Neuronal stem cell (in vitro differentiated cells): Measurements from ENCODE around the gene GSTT4.
A peak's percentile ranks its signal among the peaks of the same experiment; 100 is the strongest.

Source experiments
- DNase-seq: peaks from one replicate; pipeline ENCODE4 v3.0.0-alpha.2; 2013; ENCODE audit warnings: low spot score
- H2AFZ ChIP-seq: one replicate; pipeline ENCODE4 v1.6.1; 2013; ENCODE audit warnings: mild to moderate bottlenecking, low read length, inconsistent platforms
- H2AK5ac ChIP-seq: 2 replicates; pipeline ENCODE4 v1.6.1; 2013; ENCODE audit warnings: low read depth, mild to moderate bottlenecking, inconsistent platforms, low read length, moderate library complexity, mixed read lengths
- H2BK120ac ChIP-seq: 2 replicates; pipeline ENCODE4 v1.6.1; 2013; ENCODE audit warnings: low read depth, mild to moderate bottlenecking, inconsistent platforms, low read length, moderate library complexity, mixed read lengths
- H2BK12ac ChIP-seq: one replicate; pipeline ENCODE4 v1.6.1; 2013; ENCODE audit warnings: low read length, inconsistent platforms
- H2BK15ac ChIP-seq: 2 replicates; pipeline ENCODE4 v1.6.1; 2013; ENCODE audit warnings: mild to moderate bottlenecking, low read length, inconsistent platforms, mixed read lengths
- H2BK5ac ChIP-seq: one replicate; pipeline ENCODE4 v1.6.1; 2013; ENCODE audit warnings: inconsistent platforms, mild to moderate bottlenecking, low read length, moderate library complexity
- H3K14ac ChIP-seq: one replicate; pipeline ENCODE4 v1.6.1; 2013; ENCODE audit warnings: low read length, inconsistent platforms
- H3K18ac ChIP-seq: 2 replicates; pipeline ENCODE4 v1.6.1; 2013; ENCODE audit warnings: low read length, inconsistent platforms
- H3K23ac ChIP-seq: 2 replicates; pipeline ENCODE4 v1.6.1; 2013; ENCODE audit warnings: low read depth, mild to moderate bottlenecking, mixed read lengths, low read length, inconsistent platforms; ENCODE audit not compliant: poor library complexity
- H3K27ac ChIP-seq: replicated peaks from 3 replicates; pipeline ENCODE4 v1.5.1; 2013; ENCODE audit warnings: low read length, inconsistent platforms
- H3K27me3 ChIP-seq, 3 experiments: 2 replicates each; pipeline ENCODE4 v1.6.1; 2013; ENCODE audit warnings: low read length in 3 of 3, mild to moderate bottlenecking in 2 of 3, inconsistent platforms in 1 of 3, low read depth in 1 of 3, mixed read lengths in 1 of 3, moderate library complexity in 1 of 3; ENCODE audit not compliant: control insufficient read depth in 3 of 3, insufficient read depth in 3 of 3
- H3K36me3 ChIP-seq, 2 donors: replicated peaks in 1 of 2; 2 replicates each; pipeline ENCODE4 v1.6.1; 2013; ENCODE audit warnings: low read length in 2 of 2; ENCODE audit not compliant: control insufficient read depth in 2 of 2, insufficient read depth in 2 of 2
- H3K4ac ChIP-seq: 2 replicates; pipeline ENCODE4 v1.6.1; 2013; ENCODE audit warnings: inconsistent platforms, mild to moderate bottlenecking, low read length, moderate library complexity
- H3K4me1 ChIP-seq, 2 donors: 1 replicate in 1 of 2; 2 replicates in 1 of 2; pipeline ENCODE4 v1.6.1; 2013; ENCODE audit warnings: low read length in 2 of 2, low read depth in 1 of 2; ENCODE audit not compliant: control insufficient read depth in 2 of 2, insufficient read depth in 1 of 2
- H3K4me2 ChIP-seq: one replicate; pipeline ENCODE4 v1.6.1; 2013; ENCODE audit warnings: mild to moderate bottlenecking, low read length, inconsistent platforms; ENCODE audit not compliant: insufficient read depth, poor library complexity, severe bottlenecking
- H3K4me3 ChIP-seq, 2 donors: 2 replicates each; pipeline ENCODE4 v1.5.1; 2013; ENCODE audit warnings: low read length in 2 of 2, mild to moderate bottlenecking in 2 of 2, inconsistent platforms in 1 of 2, moderate library complexity in 1 of 2
- H3K79me1 ChIP-seq: one replicate; pipeline ENCODE4 v1.6.1; 2013; ENCODE audit warnings: low read depth, mild to moderate bottlenecking, inconsistent platforms, low read length, moderate library complexity
- H3K9ac ChIP-seq: one replicate; pipeline ENCODE4 v1.6.1; 2013; ENCODE audit warnings: mild to moderate bottlenecking, low read depth, low read length, inconsistent platforms; ENCODE audit not compliant: poor library complexity
- H3K9me3 ChIP-seq, 2 donors: replicated peaks in 1 of 2; 2 replicates each; pipeline versions ENCODE3 to v1.6.1; 2013; ENCODE audit warnings: low read length in 2 of 2, mild to moderate bottlenecking in 2 of 2, inconsistent platforms in 1 of 2, low read depth in 1 of 2, mixed read lengths in 1 of 2, moderate library complexity in 1 of 2; ENCODE audit not compliant: control insufficient read depth in 2 of 2, insufficient read depth in 1 of 2
- H4K8ac ChIP-seq: one replicate; pipeline ENCODE4 v1.6.1; 2013; ENCODE audit warnings: low read depth, mild to moderate bottlenecking, inconsistent platforms, low read length, moderate library complexity
- H4K91ac ChIP-seq: one replicate; pipeline ENCODE4 v1.6.1; 2013; ENCODE audit warnings: low read length, low read depth, mild to moderate bottlenecking, inconsistent platforms; ENCODE audit not compliant: poor library complexity
- WGBS, 2 donors: extraction: QIAGEN DNeasy Blood & Tissue Kit; methylation state at CpG; one replicate each; pipeline ENCODE4 v1.1.7; 2013; ENCODE audit warnings: missing lambda C conversion rate in 2 of 2, mixed read lengths in 1 of 2; ENCODE audit not compliant: insufficient read length in 2 of 2, insufficient replicate concordance in 1 of 2; ENCODE audit errors: extremely low coverage in 2 of 2; 5-methylcytosine and 5-hydroxymethylcytosine counted together

Gene GSTT4

GRCh38 chr22:24010018-24010391 lies 4.8 kb upstream of the GSTT4 start:
- no peak overlapping the region for H4K8ac ChIP-seq
- peaks cover 0 to 17% (median 0%) of the 10 kb centered on the region in 3 experiments for H3K27me3 ChIP-seq
- H3K4me2 ChIP-seq = no peak overlapping the region
- peaks cover 6% of the 10 kb centered on the region for H3K79me1 ChIP-seq
- H3K4me3 ChIP-seq = no peak overlapping the region
- H3K9ac ChIP-seq = no peak overlapping the region
- peaks cover 0 to 4% of the 10 kb centered on the region in 2 donors for H3K36me3 ChIP-seq
- no peak for DNase-seq
- no peak overlapping the region for H2BK12ac ChIP-seq
- H3K27ac ChIP-seq = no peak overlapping the region
- H3K14ac ChIP-seq = no peak overlapping the region
- H4K91ac ChIP-seq = no peak overlapping the region
- no peak overlapping the region for H2BK5ac ChIP-seq
- H3K4me1 ChIP-seq = peaks cover 3 to 9% of the 10 kb centered on the region in 2 donors
- no CpG with 5 or more reads among the region's 2 CpGs for WGBS, 2 donors
- no peak overlapping the region for H3K18ac ChIP-seq
- H2BK120ac ChIP-seq = no peak overlapping the region
- no peak overlapping the region for H2BK15ac ChIP-seq
- no peak overlapping the region for H3K23ac ChIP-seq
- peaks cover 0 to 8% of the 10 kb centered on the region in 2 donors for H3K9me3 ChIP-seq
- no peak overlapping the region for H2AFZ ChIP-seq
- H3K4ac ChIP-seq = no peak overlapping the region
- H2AK5ac ChIP-seq = no peak overlapping the region

DNA sequence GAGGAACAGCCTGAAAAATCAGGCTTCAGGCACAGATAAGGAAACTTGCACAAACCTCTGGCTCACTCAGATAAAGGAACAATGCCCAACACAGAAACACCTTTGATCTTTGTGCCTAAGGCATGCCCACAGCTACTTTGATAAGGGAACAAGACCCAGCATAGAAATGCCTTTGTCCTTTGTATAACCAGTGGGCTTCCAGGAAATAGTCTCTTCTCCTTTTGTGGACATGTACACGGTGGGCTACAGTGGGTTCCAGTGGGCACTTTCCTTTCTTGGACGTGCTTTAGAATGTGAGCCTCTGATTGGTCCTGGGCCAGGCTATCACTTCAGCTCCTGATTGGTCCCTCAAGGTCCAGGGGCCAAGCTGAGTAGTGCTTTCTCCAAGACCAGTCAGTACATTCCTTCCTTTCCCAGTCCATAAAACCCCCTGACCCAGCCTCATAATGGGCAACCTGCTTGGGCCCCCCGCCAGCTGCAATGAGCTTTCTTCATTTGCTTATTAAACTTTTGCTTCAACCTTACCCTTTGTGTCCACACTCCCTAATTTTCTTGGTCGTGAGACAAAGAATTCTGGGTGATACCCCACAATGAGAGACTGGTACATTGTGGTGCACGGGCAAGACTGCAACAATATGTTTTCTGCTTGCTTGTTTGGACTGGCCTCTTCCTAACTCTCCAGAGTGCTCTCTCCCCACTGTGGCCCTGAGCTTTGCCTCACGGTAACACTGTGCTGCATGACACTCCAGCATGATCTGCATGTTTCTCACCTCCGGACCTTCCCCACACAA lies 4.2 kb upstream of the GSTT4 start:
- no peak for DNase-seq
- Histone ChIP-seq H3K4ac (no peak overlapping the region), H3K9me3 (peaks cover 0 to 8% of the 10 kb centered on the region in 2 donors), H3K4me3 (no peak overlapping the region), H2AK5ac (no peak overlapping the region), H2BK15ac (no peak overlapping the region), H3K79me1 (peaks cover 6% of the 10 kb centered on the region), H4K8ac (no peak overlapping the region), H3K4me2 (no peak overlapping the region), H3K14ac (no peak overlapping the region), H4K91ac (no peak overlapping the region), H2BK12ac (no peak overlapping the region), H3K36me3 (no peaks in the 10 kb centered on the region), H3K9ac (no peak overlapping the region), H3K18ac (no peak overlapping the region), H3K4me1 (peaks cover 3 to 9% of the 10 kb centered on the region in 2 donors), H2AFZ (peak overlapping the region; percentile 27), H3K27ac (no peak overlapping the region), H3K27me3 (peaks cover 0 to 21% (median 0%) of the 10 kb centered on the region in 3 experiments), H2BK5ac (no peak overlapping the region), H2BK120ac (no peak overlapping the region), H3K23ac (no peak overlapping the region)
- WGBS, 2 donors = no CpG with 5 or more reads among the region's 7 CpGs

GRCh38 chr22:24008381-24009226 lies 3.4 kb upstream of the GSTT4 start:
- no peak overlapping the region for H3K4me2 ChIP-seq
- no peak overlapping the region for H3K18ac ChIP-seq
- H2BK5ac ChIP-seq = peak overlapping the region; percentile 4
- no peak overlapping the region for H2BK120ac ChIP-seq
- H3K23ac ChIP-seq = no peak overlapping the region
- H3K79me1 ChIP-seq = peaks cover 6% of the 10 kb centered on the region
- H3K9me3 ChIP-seq = peaks cover 0 to 8% of the 10 kb centered on the region in 2 donors
- H2AFZ ChIP-seq = peak overlapping the region; percentile 27
- no peak overlapping the region for H3K27ac ChIP-seq
- no peak overlapping the region for H3K9ac ChIP-seq
- H3K4me1 ChIP-seq = peaks cover 3 to 11% of the 10 kb centered on the region in 2 donors
- no peak overlapping the region for H4K8ac ChIP-seq
- no peak overlapping the region for H3K4ac ChIP-seq
- no peak overlapping the region for H3K14ac ChIP-seq
- H2BK15ac ChIP-seq = no peak overlapping the region
- peaks cover 0 to 29% (median 0%) of the 10 kb centered on the region in 3 experiments for H3K27me3 ChIP-seq
- H4K91ac ChIP-seq = peak overlapping the region; percentile 31
- no peak for DNase-seq
- no peak overlapping the region for H2BK12ac ChIP-seq
- H3K4me3 ChIP-seq = no peak overlapping the region
- WGBS, 2 donors = no CpG with 5 or more reads among the region's 6 CpGs
- H2AK5ac ChIP-seq = no peak overlapping the region
- no peaks in the 10 kb centered on the region for H3K36me3 ChIP-seq

DNA sequence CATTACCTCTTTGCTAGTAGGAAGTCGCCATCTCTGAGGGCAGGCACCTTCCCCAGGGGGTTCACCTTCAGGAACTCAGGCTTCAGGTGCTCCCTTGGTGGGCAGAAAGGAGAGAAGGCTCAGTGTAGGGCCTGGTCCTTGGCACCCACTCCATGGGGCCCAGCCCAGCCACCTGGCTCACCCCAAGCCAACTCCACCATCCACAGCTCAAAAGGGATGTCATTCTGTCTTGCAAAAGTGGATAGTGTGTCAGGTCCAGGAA lies 2.7 kb upstream of the GSTT4 start:
- no peak overlapping the region for H3K9ac ChIP-seq
- peaks cover 0 to 32% (median 0%) of the 10 kb centered on the region in 3 experiments for H3K27me3 ChIP-seq
- no peak overlapping the region for H3K27ac ChIP-seq
- H3K18ac ChIP-seq = peak overlapping the region; percentile 0
- no peak overlapping the region for H2BK12ac ChIP-seq
- peak overlapping the region; percentile 31 for H4K91ac ChIP-seq
- H2AFZ ChIP-seq = no peak overlapping the region
- H3K4me3 ChIP-seq = no peak overlapping the region
- H3K4ac ChIP-seq = no peak overlapping the region
- H3K14ac ChIP-seq = no peak overlapping the region
- WGBS, 2 donors = no CpG with 5 or more reads among the region's 1 CpG
- no peaks in the 10 kb centered on the region for H3K36me3 ChIP-seq
- H2BK120ac ChIP-seq = no peak overlapping the region
- H3K4me1 ChIP-seq = peaks cover 3 to 11% of the 10 kb centered on the region in 2 donors
- H3K9me3 ChIP-seq = peaks cover 0 to 8% of the 10 kb centered on the region in 2 donors
- no peak overlapping the region for H2BK15ac ChIP-seq
- no peak overlapping the region for H2AK5ac ChIP-seq
- H2BK5ac ChIP-seq = peak overlapping the region; percentile 4
- H3K23ac ChIP-seq = no peak overlapping the region
- H3K4me2 ChIP-seq = no peak overlapping the region
- peaks cover 6% of the 10 kb centered on the region for H3K79me1 ChIP-seq
- no peak for DNase-seq
- H4K8ac ChIP-seq = no peak overlapping the region
